HG02610 (cell line): ENCODE results near the gene PRSS57.

Experiments
- ATAC-seq: cut with Tn5 transposase; IDR thresholded peaks from one replicate; pipeline ENCODE4 v1.9.1; 2021; ENCODE audit warnings: mild to moderate bottlenecking, moderate library complexity; ENCODE audit not compliant: unreplicated experiment

The PRSS57 gene

DNA sequence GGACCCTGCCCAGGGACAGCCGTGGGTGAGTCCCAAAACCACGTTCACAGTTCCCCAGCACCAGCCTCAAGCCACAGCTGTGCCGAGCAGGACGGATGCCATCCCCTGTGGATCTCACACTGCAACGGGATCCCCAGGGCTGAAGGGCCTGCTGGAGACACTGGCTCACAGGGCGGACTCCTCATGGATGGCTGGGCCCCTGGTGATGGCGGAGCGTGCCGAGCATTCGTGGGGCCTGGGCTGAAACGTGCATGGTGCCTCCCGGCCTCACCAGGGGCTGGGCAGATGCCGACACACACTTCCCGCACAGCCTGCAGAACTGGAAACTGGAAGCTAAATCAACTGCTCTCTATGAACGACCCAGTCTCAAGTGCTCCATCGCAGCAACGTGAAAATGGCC, 41.8 kb downstream of the PRSS57 start:
- no peak for ATAC-seq

DNA sequence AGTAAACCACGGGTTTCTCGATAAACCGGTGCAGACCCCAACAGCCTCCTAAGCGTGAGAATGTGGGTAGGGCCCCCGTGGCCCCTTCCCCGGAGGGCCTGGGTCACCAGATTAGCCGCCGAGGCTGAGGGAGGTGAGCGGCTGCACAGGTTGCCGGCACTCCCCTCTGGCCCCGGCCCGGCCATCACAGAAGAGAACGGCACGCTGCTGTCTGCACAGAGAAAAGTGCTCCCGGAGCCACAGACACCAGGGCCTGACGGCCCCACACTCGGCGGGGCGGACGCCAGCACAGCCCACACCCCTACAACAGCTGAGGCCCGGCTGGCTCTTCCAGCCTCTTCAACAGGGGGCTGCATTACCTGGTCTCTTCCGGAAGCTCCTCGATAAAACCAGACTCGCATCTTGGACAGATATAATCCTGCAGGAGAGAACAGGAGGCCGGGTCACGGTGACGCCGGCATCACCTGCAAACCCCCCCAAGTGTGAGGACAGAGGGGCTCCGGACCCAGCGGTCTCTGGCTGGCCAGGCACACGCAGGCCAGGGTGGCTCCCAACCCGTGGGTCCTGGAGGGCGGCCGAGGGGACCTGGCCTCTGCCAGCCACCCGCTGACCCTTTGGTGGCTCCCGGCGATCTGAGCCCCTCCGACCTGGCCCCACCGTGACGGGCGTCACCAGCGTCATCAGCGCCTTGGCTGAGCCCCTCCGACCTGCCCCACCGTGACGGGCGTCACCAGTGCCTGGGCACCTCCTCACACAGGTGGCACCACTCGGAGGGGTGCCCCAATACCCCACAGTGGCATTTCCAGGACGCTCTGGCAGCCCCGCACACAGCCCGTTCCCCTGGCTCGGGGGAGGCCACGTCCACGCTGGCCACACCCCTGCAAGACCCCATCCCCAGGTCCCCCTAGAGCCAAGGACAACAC, 42.5 kb downstream of the PRSS57 start:
- ATAC-seq, result no peak

DNA sequence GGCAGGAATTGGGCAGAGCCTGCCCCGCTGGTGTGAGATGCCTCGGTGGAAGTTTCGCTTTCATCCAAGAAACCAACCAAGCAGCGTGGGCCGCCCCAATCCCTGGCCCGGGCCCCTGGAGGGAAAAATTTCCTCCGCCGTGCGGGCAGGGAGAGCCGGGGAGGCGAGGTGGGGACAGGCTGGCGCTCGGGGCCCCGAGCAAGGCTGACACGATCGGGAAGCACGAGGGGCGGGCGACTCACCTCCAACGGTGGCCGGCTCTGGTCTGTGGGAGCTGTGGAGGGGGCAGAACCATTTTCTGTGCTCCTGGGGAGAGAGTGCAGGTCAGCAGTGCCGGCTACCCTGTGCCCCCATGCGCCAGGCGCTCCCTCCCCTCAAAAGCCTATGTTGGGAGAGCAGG, 43.3 kb downstream of the PRSS57 start:
- no peak for ATAC-seq

DNA sequence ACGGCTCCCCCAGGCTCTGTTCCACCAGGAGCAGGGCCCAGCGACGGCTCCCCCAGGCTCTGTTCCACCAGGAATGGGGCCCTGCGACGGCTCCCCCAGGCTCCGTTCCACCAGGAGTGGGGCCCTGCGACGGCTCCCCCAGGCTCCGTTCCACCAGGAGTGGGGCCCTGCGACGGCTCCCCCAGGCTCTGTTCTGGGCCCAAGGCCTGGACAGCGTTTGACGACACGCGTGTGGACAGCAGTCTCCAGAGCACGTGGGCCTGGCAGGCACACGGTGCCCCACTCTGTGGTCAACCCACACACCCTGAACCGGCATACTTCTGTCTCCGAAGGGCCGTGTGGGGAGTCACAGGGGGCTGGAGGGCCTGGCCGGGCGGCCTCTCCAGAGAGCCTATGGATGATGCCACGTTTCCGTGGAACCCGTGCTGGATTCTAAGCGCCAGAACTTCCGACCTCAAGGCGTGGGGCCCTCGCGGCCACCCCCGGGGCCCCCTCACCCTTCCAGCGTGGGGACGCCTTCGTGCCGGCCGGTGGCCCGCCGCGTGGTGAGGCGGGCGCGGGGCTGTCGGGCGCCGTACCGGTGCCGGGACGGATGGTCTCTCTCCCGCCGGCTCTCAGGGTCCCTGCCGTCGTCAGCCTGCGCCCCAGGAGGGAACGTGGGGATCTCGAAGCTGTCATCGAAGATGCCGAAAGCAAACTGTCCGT, 44.0 kb downstream of the PRSS57 start:
- no peak for ATAC-seq

DNA sequence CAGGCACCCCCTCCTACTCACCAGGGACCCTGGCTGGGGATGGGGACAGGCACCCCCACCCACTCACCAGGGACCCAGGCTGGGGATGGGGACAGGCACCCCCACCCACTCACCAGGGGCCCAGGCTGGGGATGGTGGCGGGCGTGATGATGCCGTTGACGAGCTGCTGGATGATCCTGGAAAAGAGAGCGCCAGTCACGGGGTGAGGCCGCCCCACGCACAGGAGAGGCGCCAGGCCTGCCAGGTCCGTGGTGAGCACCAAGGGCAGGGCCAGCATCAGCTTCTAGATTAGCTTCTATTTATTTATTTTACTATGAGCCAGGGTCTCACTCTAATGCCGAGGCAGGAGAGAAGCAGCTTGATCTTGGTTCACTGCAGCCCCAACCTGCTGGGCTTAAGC, 45.1 kb downstream of the PRSS57 start:
- no peak for ATAC-seq

DNA sequence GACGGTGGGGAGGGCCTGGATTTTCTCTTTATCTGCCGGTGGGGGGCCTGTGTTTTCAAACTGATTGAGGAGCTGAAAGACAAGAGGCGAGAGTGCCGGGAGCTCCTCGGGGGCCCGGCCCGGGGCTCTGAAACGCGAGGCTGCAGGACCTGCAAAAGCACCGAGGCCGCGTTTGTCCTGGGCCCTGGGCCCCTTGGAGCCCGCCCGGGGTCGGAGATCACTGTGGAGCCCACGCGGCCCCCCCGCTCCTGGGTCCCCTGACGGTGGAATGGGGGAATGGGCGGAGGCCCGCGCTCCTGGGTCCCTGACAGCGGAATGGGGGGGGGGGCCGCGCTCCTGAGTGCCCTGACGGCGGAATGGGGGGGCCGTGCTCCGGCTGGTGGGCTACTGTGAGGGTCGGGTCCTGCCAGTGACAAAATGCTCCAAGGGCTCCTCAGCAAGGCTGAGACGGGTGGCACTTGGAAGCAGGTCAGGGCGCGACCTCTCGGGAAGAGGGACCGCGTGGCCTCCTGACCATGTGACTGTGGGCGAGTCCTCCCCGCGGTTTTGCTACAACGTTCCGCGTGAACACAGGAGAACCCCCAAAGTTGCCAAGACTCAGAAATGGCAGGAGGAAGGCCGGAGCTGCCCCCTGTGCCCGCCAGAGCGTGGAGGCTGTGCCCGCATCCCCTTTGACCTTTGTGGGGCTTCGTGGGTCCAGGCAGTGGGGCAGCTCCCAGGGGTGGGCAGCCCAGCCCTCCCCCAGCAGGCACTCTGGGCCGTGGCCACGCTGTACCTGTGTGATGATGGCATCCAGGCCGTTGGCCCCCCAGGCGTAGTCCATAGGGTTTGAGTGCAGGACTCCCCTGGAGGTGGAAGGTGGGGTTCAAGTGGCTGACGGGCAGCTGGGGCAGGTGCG, 46.1 kb downstream of the PRSS57 start:
- no peak for ATAC-seq

DNA sequence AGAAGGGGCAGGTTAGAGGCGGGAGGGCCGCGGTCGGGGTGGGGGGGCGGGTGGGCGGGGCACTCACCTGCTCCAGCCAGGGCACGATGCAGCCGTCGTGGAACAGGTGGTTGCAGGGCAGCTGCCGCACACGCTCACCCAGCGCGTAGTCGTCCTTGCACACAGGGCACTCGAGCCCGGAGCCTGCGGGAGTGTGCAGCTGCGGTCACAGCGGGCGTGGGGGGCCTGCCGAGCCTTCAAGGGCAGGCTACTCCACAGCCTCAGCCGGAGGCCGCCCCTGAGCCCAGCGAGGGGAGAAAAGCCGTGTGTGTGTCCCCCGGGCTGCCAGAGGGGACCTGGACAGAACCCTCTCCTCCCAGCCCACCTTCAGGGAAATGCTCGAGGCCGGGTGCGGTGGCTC, 46.9 kb downstream of the PRSS57 start:
- ATAC-seq, result no peak

DNA sequence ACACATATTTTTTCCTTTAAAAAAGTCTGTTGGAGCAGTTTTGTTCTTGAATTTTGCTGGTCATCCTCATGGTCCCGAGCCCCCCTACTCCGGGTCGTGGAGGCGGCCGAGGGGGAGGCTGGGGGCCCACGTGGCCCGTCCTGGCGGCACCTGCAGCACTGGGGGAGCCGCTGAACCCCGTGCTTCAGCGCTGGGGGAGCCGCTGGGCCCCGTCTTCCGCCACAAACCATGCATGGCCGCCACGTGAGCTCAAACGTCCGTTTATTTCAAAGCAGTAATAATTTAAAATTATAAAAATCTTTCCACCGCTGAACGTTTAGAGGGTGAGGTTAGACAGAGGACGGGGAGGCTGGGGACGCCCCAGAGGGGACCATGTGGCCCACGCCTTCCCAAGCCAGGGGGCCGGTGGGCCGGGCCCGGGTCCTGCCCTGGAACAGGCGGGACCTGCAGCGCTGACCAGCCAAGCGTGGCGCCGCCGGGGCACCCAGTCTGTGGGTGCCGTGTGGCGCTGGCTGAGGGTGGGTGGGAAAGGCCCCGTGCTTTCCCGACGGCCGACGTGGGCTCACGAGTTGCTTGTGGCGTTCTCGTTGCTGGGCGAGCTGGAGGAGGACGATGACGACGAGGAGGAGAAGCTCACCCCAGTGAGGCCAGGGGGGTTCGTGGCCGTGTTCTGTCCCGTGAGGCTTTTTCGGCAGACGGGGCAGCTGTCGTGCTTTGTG, 47.5 kb downstream of the PRSS57 start:
- no peak for ATAC-seq

DNA sequence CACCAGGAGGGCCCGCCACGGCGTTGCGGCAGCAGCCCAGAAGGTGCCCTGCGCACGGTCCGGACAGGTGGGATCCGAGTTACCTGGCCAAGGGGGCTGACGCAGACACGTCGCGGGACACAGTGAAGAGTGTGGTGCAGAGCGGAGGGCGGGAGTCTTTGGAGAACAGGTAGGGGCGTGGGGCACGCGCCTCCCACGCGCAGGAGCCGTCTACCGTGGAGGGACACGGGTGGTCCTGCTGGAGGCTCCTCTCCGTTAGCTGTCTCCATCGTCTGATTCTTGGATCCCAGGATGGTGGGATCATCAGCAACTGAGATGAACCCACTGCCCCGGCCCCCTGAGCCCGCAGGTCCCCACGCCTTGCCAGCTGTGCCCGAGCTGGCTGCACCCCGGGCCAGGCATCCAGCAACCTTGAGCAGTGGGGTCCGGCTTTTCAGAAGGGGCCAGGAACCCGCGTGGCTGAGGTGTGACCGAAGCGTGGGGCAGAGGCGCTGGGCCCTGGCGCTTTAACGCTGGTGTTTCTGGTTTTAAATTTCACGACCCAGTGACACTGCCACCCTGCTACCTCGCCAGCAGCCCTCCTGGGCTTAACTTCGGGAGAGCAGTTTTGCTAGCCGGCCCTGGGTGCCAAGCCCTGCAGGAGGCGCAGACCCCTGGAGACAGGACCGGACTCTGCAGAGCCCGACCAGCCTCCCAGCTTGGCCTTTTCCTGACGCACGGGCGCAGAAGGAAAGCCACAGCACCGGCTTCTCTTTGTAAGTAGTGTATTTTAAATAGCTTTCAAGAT, 48.3 kb downstream of the PRSS57 start:
- ATAC-seq, result no peak

DNA sequence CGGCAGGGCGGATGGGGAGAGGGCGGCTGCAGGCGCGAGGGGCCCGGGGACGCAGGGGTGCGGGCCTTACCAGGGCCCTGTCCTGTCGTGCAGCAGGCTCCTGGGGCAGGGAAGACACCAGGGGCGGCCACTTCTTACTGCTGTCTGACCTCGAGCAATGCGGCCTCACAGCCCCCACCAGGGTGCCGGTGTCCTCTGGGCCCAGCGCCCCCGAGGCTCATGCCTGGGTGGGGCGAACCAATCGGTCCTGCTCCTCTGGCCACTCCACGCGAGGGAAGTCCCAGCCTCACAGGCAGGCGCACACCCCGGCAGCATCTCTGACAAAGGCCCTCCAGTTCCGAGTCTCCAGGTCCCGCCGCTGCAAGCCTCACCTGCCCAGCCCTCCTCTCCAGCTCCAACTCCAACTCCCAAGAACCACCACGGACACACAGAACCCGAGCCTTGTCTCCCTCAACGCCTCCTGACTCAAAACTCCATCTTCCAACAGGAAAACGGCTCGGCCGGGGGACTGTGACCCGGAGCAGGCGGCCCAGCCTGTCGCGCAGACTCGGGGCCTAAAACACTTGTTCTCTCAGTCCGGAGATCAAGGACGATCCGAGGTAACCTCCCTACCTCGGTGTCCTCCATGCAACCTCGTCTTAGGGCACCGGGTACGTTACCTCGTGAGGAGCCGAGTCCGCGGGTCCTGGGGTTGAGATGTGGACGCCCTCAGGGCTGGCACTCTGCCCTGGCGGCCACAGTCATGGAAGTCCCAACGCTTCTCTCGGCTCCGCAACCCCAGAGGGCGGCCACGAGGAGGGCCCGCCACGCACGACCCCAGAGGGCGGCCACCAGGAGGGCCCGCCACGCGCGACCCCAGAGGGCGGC, 49.1 kb downstream of the PRSS57 start:
- ATAC-seq, result no peak

DNA sequence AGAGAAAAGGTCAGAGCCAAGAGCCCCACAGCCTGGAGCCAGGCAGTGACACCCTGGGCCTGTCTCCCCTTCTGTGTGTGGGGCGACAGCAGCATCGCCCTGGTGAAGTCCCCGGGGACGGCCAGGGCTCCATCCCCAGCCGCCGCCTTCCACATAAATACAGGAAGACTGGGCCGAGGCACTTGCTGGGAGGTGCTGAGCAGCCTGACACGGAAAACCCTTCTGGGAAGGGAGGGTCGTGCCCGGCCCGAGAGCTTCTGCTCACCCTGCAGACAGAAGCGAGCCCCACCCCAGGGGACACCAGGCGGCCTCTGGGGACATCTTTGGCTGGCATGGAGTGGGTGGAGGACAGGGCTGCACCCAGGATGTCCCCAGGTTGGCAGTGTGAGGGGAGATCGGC, 50.5 kb downstream of the PRSS57 start:
- no peak for ATAC-seq

DNA sequence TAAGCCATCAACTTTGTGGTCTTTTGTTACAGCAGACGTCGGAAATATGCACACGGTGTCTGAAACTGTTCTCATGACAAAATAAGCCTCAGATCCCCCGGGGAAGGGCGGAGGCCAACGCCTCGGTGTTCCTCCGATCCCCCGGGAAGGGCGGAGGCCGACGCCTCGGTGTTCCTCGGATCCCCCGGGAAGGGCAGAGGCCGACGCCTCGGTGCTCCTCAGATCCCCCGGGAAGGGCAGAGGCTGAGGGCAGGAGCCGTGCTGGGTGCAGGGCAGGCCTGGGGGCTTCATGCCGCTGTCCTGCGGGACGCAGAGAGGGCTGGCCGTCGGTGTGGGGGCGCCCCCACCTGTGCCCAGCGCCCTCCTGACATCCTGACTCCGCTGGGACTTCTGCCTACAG, 50.9 kb downstream of the PRSS57 start:
- ATAC-seq, result no peak

DNA sequence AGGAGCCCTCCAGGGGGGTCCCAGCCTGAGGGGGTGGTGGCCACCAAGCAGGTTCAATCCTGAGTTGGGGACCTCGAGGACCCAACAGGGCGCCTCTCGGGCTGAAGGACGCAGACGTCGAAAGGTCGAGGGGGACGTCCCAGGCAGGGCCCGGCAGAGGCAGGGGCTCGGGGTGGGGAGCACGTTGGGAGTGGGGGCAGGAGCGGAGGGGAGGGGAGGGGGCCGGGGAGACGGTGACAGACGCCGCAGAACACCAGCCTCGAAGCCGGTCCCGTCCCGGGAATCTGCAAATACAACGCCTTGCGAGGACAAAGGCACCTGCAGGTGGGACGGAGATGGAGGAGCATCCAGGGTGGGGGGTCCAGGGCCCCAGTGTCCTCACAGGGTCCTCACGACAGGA, 51.5 kb downstream of the PRSS57 start:
- ATAC-seq, result no peak

DNA sequence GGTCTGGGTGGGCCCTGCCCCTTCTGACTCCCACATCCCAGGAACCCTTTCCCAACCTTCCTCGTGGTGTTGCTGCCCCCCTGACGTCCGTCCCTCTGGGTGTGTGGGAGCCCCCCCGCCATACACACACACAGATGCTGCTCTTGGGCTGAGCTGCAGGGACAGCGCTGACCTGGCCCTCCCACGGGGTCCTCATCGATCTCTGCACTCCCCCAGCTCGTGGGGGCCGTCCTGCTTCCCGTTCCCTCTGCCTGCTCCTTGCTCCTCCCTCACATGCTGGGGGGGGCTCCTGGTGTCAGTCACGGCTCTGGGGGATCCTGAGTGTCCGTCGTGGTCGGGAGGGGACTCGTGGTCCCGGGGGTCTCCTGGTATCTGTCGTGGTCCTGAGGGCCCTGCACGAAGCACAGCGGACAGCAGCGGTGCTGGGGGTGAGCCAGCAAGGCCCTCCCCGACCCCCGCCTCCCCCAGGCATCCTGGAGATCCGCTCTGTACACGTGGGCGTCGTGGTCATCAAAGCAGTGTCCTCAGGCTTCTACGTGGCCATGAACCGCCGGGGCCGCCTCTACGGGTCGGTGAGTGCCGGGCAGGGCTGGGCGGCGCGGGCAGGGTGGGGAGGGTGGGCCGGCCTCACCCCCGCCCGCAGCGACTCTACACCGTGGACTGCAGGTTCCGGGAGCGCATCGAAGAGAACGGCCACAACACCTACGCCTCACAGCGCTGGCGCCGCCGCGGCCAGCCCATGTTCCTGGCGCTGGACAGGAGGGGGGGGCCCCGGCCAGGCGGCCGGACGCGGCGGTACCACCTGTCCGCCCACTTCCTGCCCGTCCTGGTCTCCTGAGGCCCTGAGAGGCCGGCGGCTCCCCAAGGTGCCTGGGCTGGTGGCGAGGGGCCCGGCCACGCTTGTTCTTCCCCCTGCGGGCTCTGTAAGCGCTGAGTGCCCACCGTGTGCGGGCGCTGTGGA, 52.2 kb downstream of the PRSS57 start:
- no peak for ATAC-seq

DNA sequence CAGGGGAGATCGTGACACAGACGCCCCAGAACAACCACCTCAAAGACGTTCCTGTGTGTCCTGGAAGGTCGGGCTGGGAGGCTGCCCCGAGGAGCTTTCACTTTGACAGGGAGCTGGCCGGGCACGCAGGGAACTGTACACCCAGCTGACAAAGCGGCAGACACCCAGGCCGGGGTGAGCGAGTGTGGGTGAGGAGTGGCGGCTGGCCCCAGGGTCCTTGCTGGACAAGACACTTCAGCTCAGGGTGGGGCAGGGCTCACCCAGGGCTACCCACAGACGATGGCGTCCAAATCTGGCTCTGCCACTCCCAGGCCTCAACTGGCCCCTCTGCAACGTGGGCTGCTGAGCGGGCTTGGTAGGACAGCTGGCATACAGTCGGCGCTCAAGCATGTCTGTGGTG, 53.5 kb downstream of the PRSS57 start:
- ATAC-seq, result no peak

DNA sequence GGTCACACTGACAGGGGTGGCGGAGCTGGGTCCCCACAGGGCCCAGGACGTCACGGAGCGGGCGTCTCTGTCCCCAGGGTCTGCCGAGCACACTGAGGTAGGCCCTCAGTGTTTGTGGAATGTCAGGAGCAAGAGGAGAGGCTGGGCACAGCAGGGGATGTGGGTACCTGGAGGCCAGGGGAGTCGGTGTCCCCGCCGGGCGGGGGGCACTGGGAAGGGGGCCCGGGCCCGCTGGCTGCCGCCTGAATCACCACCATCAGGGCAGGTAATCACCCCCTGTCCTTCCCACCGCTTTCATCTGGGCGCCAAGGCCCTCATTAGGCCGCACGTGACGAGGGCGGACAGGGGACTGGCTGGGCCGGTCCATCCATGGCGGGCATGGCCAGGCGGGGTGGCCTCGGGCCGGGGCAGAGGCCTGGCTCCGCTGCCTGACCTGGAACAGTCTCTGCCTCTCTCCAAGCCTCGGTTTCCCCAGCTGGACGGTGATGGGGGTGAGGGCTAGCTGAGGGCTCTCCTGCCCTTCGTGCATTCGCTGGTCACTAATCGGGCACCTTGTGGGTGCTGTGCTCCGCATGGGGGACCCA, 54.6 kb downstream of the PRSS57 start:
- ATAC-seq, result no peak

DNA sequence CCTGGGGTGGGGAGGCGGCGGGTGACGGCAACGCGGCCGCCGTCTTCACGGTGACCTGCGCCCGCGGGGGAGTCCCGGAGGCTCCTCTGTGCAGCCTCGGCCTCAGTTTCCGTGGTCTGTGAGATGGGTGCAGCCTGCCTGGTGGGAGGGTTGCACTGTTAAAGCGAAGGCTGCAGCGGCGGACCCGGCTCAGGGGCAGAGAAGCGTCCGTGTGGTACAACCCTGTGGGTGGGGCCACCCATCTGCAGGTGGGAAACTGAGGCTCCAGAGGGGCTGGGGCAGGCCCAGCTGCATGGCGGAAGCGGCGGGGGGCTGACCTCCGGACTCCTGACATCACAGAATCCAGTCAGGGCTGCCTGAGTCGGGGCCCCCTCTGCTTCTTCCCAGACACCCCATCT, 55.1 kb downstream of the PRSS57 start:
- no peak for ATAC-seq
